ENCODE data around the gene REV3L.

GRCh38 chr6:111417946-111418345 is 65.1 kb downstream of the REV3L start:
- TF ChIP-seq POLR2A (IDR thresholded peaks at IDR 0.05): no peak
- TF ChIP-seq, protein P1, sequence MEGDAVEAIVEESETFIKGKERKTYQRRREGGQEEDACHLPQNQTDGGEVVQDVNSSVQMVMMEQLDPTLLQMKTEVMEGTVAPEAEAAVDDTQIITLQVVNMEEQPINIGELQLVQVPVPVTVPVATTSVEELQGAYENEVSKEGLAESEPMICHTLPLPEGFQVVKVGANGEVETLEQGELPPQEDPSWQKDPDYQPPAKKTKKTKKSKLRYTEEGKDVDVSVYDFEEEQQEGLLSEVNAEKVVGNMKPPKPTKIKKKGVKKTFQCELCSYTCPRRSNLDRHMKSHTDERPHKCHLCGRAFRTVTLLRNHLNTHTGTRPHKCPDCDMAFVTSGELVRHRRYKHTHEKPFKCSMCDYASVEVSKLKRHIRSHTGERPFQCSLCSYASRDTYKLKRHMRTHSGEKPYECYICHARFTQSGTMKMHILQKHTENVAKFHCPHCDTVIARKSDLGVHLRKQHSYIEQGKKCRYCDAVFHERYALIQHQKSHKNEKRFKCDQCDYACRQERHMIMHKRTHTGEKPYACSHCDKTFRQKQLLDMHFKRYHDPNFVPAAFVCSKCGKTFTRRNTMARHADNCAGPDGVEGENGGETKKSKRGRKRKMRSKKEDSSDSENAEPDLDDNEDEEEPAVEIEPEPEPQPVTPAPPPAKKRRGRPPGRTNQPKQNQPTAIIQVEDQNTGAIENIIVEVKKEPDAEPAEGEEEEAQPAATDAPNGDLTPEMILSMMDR (IDR thresholded peaks at IDR 0.05): no peak

Measured in adrenal gland (tissue), 5 donors.